Articular chondrocyte of knee joint (primary cell): ENCODE results near the gene LRP11. TPM values are rescaled to one million over a fixed set of nuclear protein-coding genes. Genes with fewer than 3 reads are reported as not detected.

Experiments used
- total RNA-seq: library from RNA; depleted of rRNA; stranded (reverse); fragments of >200 nt; gene quantifications from 2 replicates; pipeline ENCODE4 v1.2.3, GENCODE V29; 2012

Gene LRP11, protein sequence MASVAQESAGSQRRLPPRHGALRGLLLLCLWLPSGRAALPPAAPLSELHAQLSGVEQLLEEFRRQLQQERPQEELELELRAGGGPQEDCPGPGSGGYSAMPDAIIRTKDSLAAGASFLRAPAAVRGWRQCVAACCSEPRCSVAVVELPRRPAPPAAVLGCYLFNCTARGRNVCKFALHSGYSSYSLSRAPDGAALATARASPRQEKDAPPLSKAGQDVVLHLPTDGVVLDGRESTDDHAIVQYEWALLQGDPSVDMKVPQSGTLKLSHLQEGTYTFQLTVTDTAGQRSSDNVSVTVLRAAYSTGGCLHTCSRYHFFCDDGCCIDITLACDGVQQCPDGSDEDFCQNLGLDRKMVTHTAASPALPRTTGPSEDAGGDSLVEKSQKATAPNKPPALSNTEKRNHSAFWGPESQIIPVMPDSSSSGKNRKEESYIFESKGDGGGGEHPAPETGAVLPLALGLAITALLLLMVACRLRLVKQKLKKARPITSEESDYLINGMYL
- 78.3 and 95.0 TPM in 2 replicates for total RNA-seq

DNA sequence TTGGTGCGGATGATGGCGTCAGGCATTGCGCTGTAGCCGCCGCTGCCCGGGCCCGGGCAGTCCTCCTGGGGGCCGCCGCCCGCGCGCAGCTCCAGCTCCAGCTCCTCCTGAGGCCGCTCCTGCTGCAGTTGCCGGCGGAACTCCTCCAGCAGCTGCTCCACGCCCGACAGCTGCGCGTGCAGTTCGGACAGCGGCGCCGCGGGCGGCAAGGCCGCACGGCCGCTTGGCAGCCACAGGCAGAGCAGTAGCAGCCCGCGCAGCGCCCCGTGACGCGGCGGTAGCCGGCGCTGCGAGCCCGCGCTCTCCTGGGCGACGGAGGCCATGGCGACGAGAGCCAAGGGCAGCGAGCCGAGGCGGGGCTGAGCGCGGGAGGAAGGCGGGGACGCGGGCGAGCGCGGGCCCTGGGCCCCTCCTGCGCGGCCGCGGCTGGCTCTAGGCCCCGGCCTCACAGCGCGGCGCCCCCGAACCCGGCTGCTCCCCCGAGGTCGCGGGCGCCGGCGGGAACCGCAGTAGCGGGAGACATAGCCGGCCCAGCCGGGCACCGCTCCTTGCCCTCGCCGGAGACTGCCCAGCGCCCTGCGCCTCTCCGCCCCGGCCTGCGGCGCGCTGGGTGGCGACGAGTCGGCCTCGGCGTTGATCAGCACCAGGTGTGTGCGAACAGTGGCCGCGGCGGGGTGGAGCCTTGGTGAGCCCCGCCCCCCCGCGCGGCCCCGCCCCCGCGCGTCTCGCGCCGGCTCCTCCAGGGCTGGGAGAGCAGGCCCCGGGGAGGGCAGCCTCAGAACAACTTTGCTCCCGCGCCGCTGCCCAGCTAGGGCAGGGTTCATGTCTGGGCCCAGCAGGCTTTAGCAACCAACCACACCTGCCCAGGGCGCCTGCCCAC lies at the start of gene LRP11:
TSS of gene LRP11 (minus strand) at position 662 of the 880 bp plus-strand sequence. CDS start at position 323, 339 bp downstream.

DNA sequence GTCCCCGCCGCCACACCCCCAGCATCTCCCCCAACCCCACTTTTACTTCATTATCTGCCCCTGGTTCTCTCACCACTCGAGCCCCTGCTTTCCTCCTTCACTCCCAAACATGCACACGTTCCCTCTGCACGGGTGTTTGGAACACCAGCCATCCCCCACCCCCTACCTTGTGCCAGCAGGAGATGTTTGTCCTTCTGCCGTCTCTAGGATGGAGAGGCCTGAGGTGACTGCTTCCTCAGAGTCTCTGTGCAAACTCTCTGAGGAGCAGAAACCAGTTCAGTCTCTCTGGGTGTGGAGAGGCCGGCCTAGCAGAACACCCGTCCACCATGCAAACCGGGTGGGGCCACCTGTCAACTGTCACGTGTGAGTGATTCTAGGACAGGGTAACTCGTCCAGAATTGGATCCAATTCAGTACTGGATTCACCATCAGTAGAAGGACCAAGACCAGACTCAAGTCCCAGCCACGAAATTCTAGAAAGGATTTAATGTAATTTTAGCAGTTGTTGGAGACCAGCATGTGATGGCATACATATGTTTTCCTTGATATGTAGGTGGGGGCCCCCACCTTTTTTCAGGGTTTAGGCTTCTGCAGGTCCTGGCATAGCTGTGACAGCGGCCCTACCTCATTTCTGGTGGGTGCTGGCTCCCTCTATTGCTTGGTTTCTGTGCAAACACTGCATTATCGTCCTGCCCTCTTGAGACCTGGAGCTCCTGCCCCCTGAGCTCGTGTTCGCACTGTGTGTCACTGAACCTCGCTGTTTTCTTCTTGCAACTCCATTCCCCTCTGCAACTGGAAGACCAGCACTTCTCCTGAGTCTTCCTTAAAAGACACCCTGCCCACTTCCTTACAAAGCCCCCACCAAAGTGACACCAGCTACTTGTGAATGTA lies 33.9 kb upstream of the LRP11 start, which contains the start of gene RAET1E:
TSS of gene RAET1E (minus strand) at position 259 of the 890 bp plus-strand sequence. CDS start 7,212 bp downstream, outside the sequence.

Other genes with a start within 250 kb of the LRP11 start
- gene KATNA1, start 215.6 kb downstream of the LRP11 start, total RNA-seq: 33.6 and 35.8 TPM in 2 replicates
- gene LATS1, start 146.3 kb downstream of the LRP11 start, total RNA-seq: 29.7 and 30.8 TPM in 2 replicates
- 29.7 and 31.0 TPM in 2 replicates for gene NUP43, start 117.8 kb downstream of the LRP11 start, total RNA-seq
- 128 and 141 TPM in 2 replicates for gene PCMT1, start 114.6 kb downstream of the LRP11 start, total RNA-seq
- 0.39 and 8.2 TPM in 2 replicates for gene RAET1E, start 33.8 kb upstream of the LRP11 start, total RNA-seq
- gene RAET1G, start 58.8 kb upstream of the LRP11 start, total RNA-seq: 4.4 and 9.4 TPM in 2 replicates
- gene ULBP2, start 77.7 kb upstream of the LRP11 start, total RNA-seq: 4.2 and 5.1 TPM in 2 replicates
- 0.52 and 0.65 TPM in 2 replicates for gene ULBP1, start 99.6 kb upstream of the LRP11 start, total RNA-seq
- gene RAET1L, start 161.2 kb upstream of the LRP11 start, total RNA-seq: not detected in 2 replicates
- gene ULBP3, start 204.8 kb upstream of the LRP11 start, total RNA-seq: 20.3 and 21.7 TPM in 2 replicates